ENCODE data around the gene CCL22.

The CCL22 gene

DNA sequence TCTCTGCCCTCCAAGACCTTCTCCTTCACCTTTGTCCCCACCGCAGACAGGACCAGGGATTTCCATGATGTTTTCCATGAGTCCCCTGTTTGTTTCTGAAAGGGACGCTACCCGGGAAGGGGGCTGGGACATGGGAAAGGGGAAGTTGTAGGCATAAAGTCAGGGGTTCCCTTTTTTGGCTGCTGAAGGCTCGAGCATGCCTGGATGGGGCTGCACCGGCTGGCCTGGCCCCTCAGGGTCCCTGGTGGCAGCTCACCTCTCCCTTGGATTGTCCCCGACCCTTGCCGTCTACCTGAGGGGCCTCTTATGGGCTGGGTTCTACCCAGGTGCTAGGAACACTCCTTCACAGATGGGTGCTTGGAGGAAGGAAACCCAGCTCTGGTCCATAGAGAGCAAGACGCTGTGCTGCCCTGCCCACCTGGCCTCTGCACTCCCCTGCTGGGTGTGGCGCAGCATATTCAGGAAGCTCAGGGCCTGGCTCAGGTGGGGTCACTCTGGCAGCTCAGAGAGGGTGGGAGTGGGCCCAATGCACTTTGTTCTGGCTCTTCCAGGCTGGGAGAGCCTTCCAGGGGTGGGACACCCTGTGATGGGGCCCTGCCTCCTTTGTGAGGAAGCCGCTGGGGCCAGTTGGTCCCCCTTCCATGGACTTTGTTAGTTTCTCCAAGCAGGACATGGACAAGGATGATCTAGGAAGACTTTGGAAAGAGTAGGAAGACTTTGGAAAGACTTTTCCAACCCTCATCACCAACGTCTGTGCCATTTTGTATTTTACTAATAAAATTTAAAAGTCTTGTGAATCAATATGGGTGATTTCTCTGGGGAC lies 25.9 kb downstream of the CCL22 start:
- H3K36me3 ChIP-seq (ENCODE audit: control insufficient read depth in 2 of 2, insufficient read depth in 2 of 2, low read length in 2 of 2) = no peaks in the 10 kb centered on the region
- H3K27ac ChIP-seq (ENCODE audit: low read depth in 2 of 2, low read length in 2 of 2) = no peak overlapping the region
- no peaks in the 10 kb centered on the region for H3K9me3 ChIP-seq (ENCODE audit: control insufficient read depth in 2 of 2, low read length in 2 of 2)
- H3K4me3 ChIP-seq (ENCODE audit: low read length in 2 of 2) = no peak overlapping the region
- H3K27me3 ChIP-seq (ENCODE audit: control insufficient read depth in 2 of 2, insufficient read depth in 2 of 2, low read length in 2 of 2) = no peaks in the 10 kb centered on the region
- H3K9ac ChIP-seq (ENCODE audit: low read depth in 1 of 2, low read length in 2 of 2) = no peak overlapping the region
- peaks cover 12 to 17% of the 10 kb centered on the region in 2 donors for H3K4me1 ChIP-seq (ENCODE audit: control insufficient read depth in 2 of 2, insufficient read depth in 2 of 2, low read length in 2 of 2)

DNA sequence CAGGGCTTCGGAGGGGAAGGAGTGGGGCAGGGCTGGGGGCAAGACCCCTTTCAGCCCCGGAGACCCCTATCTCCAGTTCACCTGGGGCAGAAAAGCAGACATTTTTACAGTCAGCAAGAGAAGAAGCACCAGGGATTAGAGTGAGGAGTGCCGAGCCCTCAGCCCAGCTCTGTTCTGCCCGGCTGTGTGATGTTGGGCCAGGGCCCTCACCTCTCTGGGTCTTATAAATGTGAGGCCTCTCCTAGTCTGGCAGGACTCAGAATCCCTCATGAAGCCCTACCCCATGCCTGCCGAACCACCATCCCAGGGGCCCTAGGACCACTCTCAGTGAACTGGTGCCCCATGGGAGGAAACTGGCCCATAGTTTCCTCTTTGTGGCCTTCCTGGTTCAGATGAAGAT lies 26.5 kb downstream of the CCL22 start:
- no peak overlapping the region for H3K27ac ChIP-seq (ENCODE audit: low read depth in 2 of 2, low read length in 2 of 2)
- peaks cover 12 to 17% of the 10 kb centered on the region in 2 donors for H3K4me1 ChIP-seq (ENCODE audit: control insufficient read depth in 2 of 2, insufficient read depth in 2 of 2, low read length in 2 of 2)
- no peak overlapping the region for H3K9ac ChIP-seq (ENCODE audit: low read depth in 1 of 2, low read length in 2 of 2)

DNA sequence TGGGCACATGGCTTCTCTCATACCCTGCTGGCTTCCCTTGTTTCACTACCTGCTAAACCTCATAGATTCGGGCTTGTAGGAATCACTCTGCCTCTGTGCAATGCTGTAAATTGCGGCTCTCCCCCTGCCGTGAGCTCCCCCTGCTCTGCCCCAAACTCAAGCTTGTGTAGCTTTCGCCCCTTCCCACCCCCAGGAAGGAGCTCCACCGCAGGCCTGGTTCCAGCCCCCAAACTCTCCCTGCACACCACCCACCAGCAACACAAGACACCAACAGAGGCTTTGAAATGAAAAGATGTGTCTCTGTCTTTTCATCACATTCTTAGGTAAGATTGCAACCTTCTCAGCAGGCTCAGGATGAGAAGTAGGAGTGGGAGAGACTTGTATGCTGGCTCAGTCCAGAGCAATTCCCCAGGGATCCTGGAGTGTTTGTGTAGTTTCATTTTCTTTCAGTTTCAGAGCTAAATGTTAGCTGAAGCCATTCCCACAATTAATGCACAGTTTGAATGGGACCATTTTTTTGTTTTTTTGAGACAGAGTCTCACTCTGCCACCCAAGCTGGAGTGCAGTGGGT lies 27.9 kb downstream of the CCL22 start:
- Histone ChIP-seq H3K36me3 (ENCODE audit: control insufficient read depth in 2 of 2, insufficient read depth in 2 of 2, low read length in 2 of 2) (no peaks in the 10 kb centered on the region), H3K9me3 (ENCODE audit: control insufficient read depth in 2 of 2, low read length in 2 of 2) (no peaks in the 10 kb centered on the region), H3K4me3 (ENCODE audit: low read length in 2 of 2) (no peak overlapping the region), H3K27me3 (ENCODE audit: control insufficient read depth in 2 of 2, insufficient read depth in 2 of 2, low read length in 2 of 2) (no peaks in the 10 kb centered on the region), H3K27ac (ENCODE audit: low read depth in 2 of 2, low read length in 2 of 2) (no peak overlapping the region), H3K4me1 (ENCODE audit: control insufficient read depth in 2 of 2, insufficient read depth in 2 of 2, low read length in 2 of 2) (peaks cover 12 to 17% of the 10 kb centered on the region in 2 donors), H3K9ac (ENCODE audit: low read depth in 1 of 2, low read length in 2 of 2) (no peak overlapping the region)

More for the DNA sequence above, 26.5 kb downstream of the CCL22 start:
- H3K27me3 ChIP-seq (ENCODE audit: control insufficient read depth in 2 of 2, insufficient read depth in 2 of 2, low read length in 2 of 2) = no peaks in the 10 kb centered on the region
- H3K9me3 ChIP-seq (ENCODE audit: control insufficient read depth in 2 of 2, low read length in 2 of 2) = no peaks in the 10 kb centered on the region
- no peaks in the 10 kb centered on the region for H3K36me3 ChIP-seq (ENCODE audit: control insufficient read depth in 2 of 2, insufficient read depth in 2 of 2, low read length in 2 of 2)
- no peak overlapping the region for H3K4me3 ChIP-seq (ENCODE audit: low read length in 2 of 2)

DNA sequence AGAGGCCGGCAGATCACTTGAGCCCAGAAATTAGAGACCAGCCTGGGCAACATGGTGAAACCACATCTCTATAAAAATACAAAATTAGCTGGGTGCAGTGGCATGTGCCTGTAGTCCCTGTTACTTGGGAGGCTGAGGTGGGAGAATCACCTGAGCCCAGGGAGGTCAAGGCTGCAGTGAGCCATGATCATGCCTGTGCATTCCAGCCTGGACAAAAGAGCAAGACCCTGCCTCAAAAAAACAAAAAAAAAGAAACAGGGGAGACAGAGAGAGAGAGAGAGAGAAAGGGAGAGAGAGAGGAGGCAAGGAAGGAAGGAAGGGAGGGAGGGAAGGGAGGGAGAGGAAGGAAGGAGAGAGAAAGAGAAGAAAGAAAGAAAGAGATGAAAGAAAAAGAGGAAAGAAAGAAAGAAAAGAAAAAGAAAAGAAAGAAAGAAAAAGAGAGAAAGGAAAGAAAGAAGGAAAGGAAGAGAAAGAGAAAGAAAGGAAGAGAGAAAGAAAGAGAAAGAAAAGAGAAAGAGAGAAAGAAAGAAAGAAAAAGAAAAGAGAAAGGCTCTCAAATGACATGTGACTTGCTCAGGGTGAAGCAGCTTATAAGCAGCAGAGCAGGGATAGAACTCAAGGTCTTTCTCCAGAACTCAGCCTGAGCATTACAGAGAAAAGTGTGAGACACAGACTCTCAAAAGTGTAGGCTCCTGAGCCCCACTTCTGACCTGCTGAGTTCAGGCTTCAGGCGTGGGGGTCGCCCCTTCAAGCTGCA lies 29.2 kb downstream of the CCL22 start:
- Histone ChIP-seq H3K4me1 (ENCODE audit: control insufficient read depth in 2 of 2, insufficient read depth in 2 of 2, low read length in 2 of 2) (peaks cover 12 to 17% of the 10 kb centered on the region in 2 donors), H3K9me3 (ENCODE audit: control insufficient read depth in 2 of 2, low read length in 2 of 2) (no peaks in the 10 kb centered on the region), H3K27me3 (ENCODE audit: control insufficient read depth in 2 of 2, insufficient read depth in 2 of 2, low read length in 2 of 2) (no peaks in the 10 kb centered on the region), H3K36me3 (ENCODE audit: control insufficient read depth in 2 of 2, insufficient read depth in 2 of 2, low read length in 2 of 2) (no peaks in the 10 kb centered on the region), H3K9ac (ENCODE audit: low read depth in 1 of 2, low read length in 2 of 2) (no peak overlapping the region), H3K27ac (ENCODE audit: low read depth in 2 of 2, low read length in 2 of 2) (no peak overlapping the region), H3K4me3 (ENCODE audit: low read length in 2 of 2) (no peak overlapping the region)

DNA sequence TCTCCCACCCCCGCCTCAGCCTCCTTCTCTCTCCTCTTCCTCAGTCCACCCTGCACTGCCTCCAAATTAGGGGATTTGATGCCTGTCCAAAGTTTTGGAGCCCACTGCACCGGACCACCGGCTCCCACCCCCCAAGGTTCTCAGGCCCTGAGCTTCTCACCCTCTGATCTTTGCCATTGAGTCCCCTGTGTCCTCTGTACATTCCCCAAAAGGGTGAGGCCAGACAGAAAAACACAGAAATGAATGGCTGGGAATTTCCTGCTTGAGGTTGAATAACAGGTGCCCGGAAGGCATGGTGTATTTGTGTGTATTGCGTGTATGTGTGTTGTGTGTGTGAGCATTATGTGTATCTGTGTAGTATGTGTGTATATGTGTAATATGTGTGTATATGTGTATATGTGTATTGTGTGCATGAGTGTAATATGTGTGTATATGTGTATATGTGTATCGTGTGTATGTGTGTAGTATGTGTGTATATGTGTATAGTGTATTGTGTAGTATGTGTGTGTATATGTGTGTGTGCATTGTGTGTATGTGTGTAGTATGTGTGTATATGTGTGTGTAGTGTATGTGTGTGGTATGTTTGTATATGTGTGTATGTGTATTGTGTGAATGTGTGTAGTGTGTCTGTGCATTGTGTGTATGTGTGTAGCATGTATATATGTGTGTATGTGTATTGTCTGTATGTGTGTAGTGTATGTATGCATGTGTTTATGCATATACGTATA lies 29.9 kb downstream of the CCL22 start:
- Histone ChIP-seq H3K27ac (ENCODE audit: low read depth in 2 of 2, low read length in 2 of 2) (no peak overlapping the region), H3K9ac (ENCODE audit: low read depth in 1 of 2, low read length in 2 of 2) (no peak overlapping the region), H3K27me3 (ENCODE audit: control insufficient read depth in 2 of 2, insufficient read depth in 2 of 2, low read length in 2 of 2) (no peaks in the 10 kb centered on the region), H3K9me3 (ENCODE audit: control insufficient read depth in 2 of 2, low read length in 2 of 2) (no peaks in the 10 kb centered on the region), H3K36me3 (ENCODE audit: control insufficient read depth in 2 of 2, insufficient read depth in 2 of 2, low read length in 2 of 2) (no peaks in the 10 kb centered on the region), H3K4me1 (ENCODE audit: control insufficient read depth in 2 of 2, insufficient read depth in 2 of 2, low read length in 2 of 2) (peaks cover 12 to 17% of the 10 kb centered on the region in 2 donors), H3K4me3 (ENCODE audit: low read length in 2 of 2) (no peak overlapping the region)

DNA sequence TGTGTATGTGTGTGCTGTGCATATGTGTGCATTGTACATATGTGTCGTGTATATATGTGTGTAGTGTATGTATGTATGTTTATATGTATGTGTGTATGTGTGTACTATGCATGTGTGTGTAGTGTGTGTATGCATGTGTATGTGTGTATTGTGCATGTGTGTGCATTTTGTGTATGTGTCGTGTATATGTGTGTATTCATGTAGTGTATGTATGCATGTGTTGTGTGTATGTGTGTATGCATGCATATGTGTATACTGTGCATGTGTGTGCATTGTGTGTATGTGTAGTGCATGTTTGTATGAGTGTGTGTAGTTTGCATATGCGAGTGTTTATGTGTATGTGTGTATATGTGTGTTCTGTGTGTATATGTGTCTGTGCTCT lies 30.5 kb downstream of the CCL22 start:
- no peak overlapping the region for H3K4me3 ChIP-seq (ENCODE audit: low read length in 2 of 2)

DNA sequence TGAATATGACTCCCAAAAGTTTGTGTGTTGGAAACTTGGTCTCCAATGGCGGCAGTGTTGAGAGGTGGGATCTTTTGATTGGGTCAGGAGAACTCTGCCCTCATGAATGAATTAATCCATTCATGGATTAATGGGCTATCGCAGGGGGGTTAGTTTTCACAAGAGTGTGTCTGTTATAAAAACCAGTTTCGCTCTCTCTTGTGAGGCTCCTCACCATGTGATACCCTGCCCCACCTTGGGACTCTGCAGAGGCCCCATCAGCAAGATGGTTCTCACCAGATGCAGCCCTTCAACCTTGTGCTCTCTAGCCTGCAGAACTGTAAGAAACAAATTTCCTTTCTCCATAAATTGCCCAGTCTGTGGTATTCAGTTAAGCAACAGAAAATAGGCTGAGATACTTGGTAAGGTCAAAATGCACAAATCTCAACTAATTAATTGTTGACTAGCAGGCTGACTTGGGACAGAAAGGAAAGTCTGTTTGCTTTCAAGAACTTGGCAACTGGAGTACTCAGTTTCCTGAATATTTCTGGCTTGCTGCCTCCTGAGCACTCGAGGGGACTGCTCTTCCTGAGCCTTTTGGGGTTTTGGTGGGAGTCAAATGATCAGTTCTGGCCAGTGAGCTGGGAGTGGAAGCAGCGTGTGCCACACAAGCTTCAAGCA lies 32.2 kb downstream of the CCL22 start:
- peaks cover 2 to 5% of the 10 kb centered on the region in 2 donors for H3K4me1 ChIP-seq (ENCODE audit: control insufficient read depth in 2 of 2, insufficient read depth in 2 of 2, low read length in 2 of 2)
- H3K9me3 ChIP-seq (ENCODE audit: control insufficient read depth in 2 of 2, low read length in 2 of 2) = no peaks in the 10 kb centered on the region
- H3K36me3 ChIP-seq (ENCODE audit: control insufficient read depth in 2 of 2, insufficient read depth in 2 of 2, low read length in 2 of 2) = no peaks in the 10 kb centered on the region
- H3K4me3 ChIP-seq (ENCODE audit: low read length in 2 of 2) = no peak overlapping the region
- H3K27me3 ChIP-seq (ENCODE audit: control insufficient read depth in 2 of 2, insufficient read depth in 2 of 2, low read length in 2 of 2) = no peaks in the 10 kb centered on the region
- H3K27ac ChIP-seq (ENCODE audit: low read depth in 2 of 2, low read length in 2 of 2) = no peak overlapping the region
- no peak overlapping the region for H3K9ac ChIP-seq (ENCODE audit: low read depth in 1 of 2, low read length in 2 of 2)

More for the DNA sequence above, 30.5 kb downstream of the CCL22 start:
- H3K9ac ChIP-seq (ENCODE audit: low read depth in 1 of 2, low read length in 2 of 2) = no peak overlapping the region
- no peak overlapping the region for H3K27ac ChIP-seq (ENCODE audit: low read depth in 2 of 2, low read length in 2 of 2)
- H3K27me3 ChIP-seq (ENCODE audit: control insufficient read depth in 2 of 2, insufficient read depth in 2 of 2, low read length in 2 of 2) = no peaks in the 10 kb centered on the region
- H3K36me3 ChIP-seq (ENCODE audit: control insufficient read depth in 2 of 2, insufficient read depth in 2 of 2, low read length in 2 of 2) = no peaks in the 10 kb centered on the region
- no peaks in the 10 kb centered on the region for H3K9me3 ChIP-seq (ENCODE audit: control insufficient read depth in 2 of 2, low read length in 2 of 2)
- H3K4me1 ChIP-seq (ENCODE audit: control insufficient read depth in 2 of 2, insufficient read depth in 2 of 2, low read length in 2 of 2) = peaks cover 9 to 13% of the 10 kb centered on the region in 2 donors

DNA sequence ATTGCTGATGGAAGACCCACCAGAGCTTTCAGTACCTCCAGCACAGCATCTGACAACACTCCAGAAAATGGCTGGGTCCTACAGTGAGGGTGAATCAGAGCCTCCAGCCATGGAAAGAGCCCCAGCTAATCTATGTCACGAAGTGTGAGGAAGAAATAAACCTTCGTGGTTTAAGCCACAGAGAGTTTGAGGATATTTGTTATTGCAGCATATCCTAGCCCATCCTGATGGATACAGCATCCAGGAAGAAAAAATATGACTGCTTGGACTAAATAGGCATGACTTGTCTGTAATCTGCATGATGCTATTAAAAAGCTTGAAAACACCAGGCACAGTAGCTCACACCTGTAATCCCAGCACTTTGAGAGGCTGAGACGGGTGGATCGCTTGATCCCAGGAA lies 32.7 kb downstream of the CCL22 start:
- Histone ChIP-seq H3K4me3 (ENCODE audit: low read length in 2 of 2) (no peak overlapping the region), H3K27ac (ENCODE audit: low read depth in 2 of 2, low read length in 2 of 2) (no peak overlapping the region), H3K4me1 (ENCODE audit: control insufficient read depth in 2 of 2, insufficient read depth in 2 of 2, low read length in 2 of 2) (peaks cover 2 to 5% of the 10 kb centered on the region in 2 donors), H3K27me3 (ENCODE audit: control insufficient read depth in 2 of 2, insufficient read depth in 2 of 2, low read length in 2 of 2) (no peaks in the 10 kb centered on the region), H3K9ac (ENCODE audit: low read depth in 1 of 2, low read length in 2 of 2) (no peak overlapping the region), H3K9me3 (ENCODE audit: control insufficient read depth in 2 of 2, low read length in 2 of 2) (no peaks in the 10 kb centered on the region), H3K36me3 (ENCODE audit: control insufficient read depth in 2 of 2, insufficient read depth in 2 of 2, low read length in 2 of 2) (no peaks in the 10 kb centered on the region)

DNA sequence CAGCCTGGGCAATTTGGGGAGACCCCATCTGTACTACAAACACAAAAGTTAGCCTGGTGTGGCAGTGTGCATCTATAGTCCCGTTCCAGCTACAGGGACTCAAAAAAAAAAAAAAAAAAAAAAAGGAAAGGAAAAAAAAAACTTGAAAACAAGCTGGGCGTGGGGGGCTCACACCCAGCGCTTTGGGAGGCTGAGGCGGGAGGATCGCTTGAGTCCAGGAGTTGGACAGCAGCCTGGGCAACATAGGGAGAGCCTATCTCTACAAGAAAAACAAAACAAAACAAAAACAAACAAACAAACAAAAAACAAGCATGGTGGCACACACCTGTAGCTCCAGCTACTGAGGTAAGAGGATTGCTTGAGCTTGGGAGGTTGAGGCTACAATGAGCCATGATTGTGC lies 33.1 kb downstream of the CCL22 start:
- Histone ChIP-seq H3K27me3 (ENCODE audit: control insufficient read depth in 2 of 2, insufficient read depth in 2 of 2, low read length in 2 of 2) (no peaks in the 10 kb centered on the region), H3K36me3 (ENCODE audit: control insufficient read depth in 2 of 2, insufficient read depth in 2 of 2, low read length in 2 of 2) (no peaks in the 10 kb centered on the region), H3K9me3 (ENCODE audit: control insufficient read depth in 2 of 2, low read length in 2 of 2) (no peaks in the 10 kb centered on the region), H3K9ac (ENCODE audit: low read depth in 1 of 2, low read length in 2 of 2) (no peak overlapping the region), H3K4me1 (ENCODE audit: control insufficient read depth in 2 of 2, insufficient read depth in 2 of 2, low read length in 2 of 2) (peaks cover 0 to 5% of the 10 kb centered on the region in 2 donors), H3K27ac (ENCODE audit: low read depth in 2 of 2, low read length in 2 of 2) (no peak overlapping the region), H3K4me3 (ENCODE audit: low read length in 2 of 2) (no peak overlapping the region)
